Lung microvascular endothelial cell (primary cell): ENCODE data around the gene EPS8L3. TPM values are rescaled to one million over a fixed set of nuclear protein-coding genes. Genes with fewer than 3 reads are reported as not detected.

ENCODE experiments used
- DNase-seq, 2 donors: peaks; one replicate each; pipeline versions ENCODE4 v3.0.0 to v3.0.0-alpha.2; 2010; ENCODE audit warnings: low read depth in 2 of 2
- total RNA-seq: library from RNA; depleted of rRNA; stranded (reverse); fragments of >200 nt; gene quantifications from 2 replicates; pipeline ENCODE4 v1.2.1, GENCODE V29; 2014

EPS8L3 gene
- total RNA-seq, 1 donor from 2014 or later: not detected

GRCh38 chr1:109739738-109740614 lies 23.7 kb downstream of the EPS8L3 start:
- DNase-seq: peak; percentile 75

GRCh38 chr1:109733236-109733870 lies 30.4 kb downstream of the EPS8L3 start:
- DNase-seq: no peak

DNA sequence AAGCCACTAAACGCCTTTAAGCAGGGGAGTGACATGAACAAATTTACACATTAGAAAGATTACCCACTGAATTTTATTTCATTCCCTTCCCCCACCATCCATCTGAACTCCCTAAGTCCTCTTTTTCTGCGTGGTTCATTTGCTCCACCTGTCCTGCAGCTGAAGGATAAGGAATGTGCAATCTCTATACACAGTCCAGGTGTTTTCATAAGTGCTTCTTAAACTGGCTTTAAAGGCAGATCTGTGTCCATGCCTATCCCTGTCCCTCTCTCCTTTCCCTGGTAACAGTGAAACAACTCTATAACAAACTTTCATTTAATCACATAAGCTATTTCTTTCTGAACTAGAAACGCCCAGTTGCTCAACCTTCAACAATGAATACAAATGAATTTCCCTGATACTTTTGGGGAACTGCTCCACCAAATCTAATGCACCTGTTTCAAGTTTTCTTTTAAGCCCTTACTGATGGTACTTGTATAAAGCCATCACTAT lies 31.3 kb downstream of the EPS8L3 start:
- DNase-seq: no peak

GRCh38 chr1:109730666-109731065 lies 33.1 kb downstream of the EPS8L3 start:
- no peak for DNase-seq

GRCh38 chr1:109728870-109729269 lies 34.9 kb downstream of the EPS8L3 start:
- DNase-seq: no peak

DNA sequence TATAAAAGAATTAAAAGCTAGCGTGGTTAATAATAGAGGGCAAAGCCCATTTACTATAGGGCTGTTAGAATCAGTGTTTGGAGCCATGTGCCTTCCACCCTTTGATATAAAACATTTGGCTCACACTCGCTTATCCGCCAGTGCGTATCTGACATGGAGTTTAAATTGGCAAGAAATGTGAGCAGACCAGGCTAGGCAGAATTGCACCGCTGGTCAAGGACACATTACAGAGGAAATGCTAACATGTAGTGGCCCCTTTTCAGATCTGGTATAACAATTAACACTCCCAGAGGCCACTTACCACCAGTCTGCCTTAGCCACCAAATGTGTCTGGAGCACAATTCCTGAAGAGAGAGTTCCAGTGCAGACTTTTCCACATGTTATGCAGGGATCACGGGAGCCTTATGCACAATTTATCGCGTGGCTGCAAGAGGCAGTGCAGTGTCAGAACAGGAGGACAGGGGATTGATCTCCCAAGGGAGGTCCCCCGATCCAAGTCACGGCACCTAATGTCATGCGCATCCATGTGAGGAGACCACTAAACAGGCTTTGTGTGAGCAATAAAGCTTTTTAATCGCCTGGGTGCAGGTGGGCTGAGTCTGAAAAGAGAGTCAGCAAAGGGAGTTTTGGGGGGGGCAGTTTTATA lies 36.9 kb downstream of the EPS8L3 start:
- DNase-seq: no peak

- no peak for DNase-seq
Measured at GRCh38 chr1:109726007-109726406, 37.7 kb downstream of the EPS8L3 start.

DNA sequence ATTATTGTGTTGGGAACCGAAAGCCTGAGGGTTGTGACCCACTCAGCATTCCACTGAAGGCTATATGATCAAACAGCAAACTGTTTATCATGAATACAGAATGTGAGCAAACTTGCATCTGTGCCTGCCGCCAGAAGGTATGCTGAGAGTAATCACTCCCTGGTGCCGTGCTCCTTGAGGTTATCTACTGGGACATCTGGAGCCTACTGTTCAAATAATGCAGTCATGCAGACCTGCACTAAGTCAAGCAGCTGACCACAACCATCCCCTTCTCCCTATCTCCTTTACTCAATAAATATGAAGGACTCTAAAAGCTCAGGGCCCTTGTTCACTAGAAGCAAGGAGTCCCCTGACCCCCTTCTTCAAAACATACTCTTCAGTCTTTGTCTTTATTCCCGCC lies 38.2 kb downstream of the EPS8L3 start:
- DNase-seq: no peak

DNA sequence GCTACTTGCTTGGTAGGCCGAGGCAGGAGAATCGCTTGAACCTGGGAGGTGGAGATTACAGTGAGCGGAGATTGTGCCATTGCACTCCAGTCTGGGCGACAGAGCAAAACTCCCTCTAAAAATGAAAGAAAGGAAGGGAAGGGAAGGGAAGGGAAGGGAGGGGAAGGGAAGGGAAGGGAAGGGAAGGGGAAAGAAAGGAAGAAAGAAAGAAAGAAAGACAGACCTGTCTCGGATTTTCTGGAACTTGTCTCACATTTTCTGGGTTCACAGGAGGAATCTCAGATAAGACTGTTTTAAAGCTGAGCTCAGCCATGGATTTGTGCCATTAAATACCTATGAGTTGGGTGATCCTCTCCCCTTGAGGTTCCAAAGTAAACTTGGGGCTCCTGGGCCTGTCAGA lies 38.8 kb downstream of the EPS8L3 start:
- DNase-seq: no peak

- no peak for DNase-seq
Measured at GRCh38 chr1:109722908-109723691, 40.6 kb downstream of the EPS8L3 start.

GRCh38 chr1:109721971-109722370 lies 41.8 kb downstream of the EPS8L3 start:
- DNase-seq: no peak

DNA sequence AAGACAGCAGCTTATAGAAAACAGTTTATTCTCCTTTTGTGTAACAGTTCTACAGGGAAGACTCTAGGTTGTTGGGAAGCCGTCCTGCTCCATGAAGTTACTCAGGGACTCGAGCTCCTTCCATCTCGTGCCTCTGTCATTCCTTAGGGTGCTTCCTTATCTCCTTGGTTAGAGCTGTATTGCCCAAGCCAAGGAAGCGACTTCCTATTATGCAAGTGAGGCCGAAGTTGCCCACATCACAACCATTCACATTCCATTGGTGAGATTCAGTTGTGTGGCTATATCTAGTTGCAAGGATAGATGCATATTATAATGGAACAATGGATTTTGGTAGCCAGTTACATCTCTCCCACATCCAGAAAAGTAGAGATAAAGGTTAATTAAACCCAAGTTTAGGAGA lies 42.7 kb downstream of the EPS8L3 start:
- DNase-seq: no peak

- DNase-seq: peak; percentile 12 to 27
Measured at GRCh38 chr1:109719337-109719837, 44.3 kb downstream of the EPS8L3 start.

DNA sequence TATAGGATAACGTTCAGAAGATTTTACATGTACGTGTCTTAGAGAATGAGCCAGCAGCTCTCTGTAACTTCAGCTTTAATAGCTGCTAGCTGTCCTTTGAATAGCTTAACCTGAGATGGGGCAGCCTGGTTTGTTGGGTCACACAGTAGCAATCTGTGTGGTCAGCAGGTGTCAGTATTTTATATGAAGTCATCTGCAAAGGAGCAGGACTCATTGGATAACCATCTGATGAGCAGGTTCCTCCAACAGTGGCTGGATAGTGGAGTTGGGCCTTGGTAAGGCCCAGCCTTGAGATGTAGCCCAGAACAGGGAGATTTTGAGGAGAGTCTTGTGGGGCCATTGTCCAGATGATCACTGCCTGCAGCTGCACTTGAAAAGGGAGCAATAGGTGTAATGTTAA lies 45.2 kb downstream of the EPS8L3 start:
- peak; percentile 29 to 41 for DNase-seq

DNA sequence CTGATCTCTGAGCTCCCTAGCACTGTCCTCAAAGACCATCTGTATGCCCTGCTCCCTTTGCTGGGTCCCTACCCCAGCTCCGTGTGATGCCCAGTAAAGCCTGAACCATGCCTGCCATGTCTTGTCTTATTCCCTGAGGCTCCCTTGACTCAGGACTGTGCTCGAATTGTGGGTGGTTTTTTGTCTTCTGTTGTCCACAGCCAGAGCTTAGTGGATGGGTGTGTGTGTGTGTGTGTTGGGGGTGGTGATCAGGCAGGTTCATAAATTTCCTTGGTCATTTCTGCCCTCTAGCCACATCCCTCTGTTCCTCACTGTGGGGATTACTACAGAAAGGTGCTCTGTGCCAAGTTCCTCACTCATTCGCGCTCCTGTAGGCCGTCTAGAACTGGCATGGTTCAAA lies 46.0 kb downstream of the EPS8L3 start:
- no peak for DNase-seq

DNA sequence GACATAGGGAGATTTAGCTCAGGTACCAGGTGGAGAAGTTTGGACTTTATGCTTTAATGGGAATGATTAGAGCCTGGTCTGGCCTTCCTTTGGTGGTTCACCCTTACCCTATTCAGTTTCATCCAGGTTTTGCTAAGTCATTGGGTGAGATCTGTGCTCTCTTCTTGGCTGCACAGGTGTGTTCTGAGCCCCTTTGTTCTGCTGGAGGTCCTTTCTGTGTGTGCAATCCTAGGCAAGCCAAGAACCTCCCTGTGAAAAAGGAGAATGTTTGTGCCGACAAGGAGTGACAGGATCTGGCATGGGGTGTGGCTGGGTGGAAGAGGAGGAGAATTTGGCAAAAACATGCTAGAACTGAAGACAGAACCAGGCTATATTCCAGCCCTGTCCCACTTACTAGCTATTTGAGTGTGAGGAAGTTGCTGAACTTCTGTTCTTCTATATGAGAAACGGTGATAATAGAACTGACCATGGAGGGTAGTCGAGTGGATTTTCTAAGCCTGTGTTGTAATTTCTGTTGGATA lies 47.1 kb downstream of the EPS8L3 start:
- DNase-seq: no peak

GRCh38 chr1:109716121-109716520 lies 47.6 kb downstream of the EPS8L3 start:
- no peak for DNase-seq

DNA sequence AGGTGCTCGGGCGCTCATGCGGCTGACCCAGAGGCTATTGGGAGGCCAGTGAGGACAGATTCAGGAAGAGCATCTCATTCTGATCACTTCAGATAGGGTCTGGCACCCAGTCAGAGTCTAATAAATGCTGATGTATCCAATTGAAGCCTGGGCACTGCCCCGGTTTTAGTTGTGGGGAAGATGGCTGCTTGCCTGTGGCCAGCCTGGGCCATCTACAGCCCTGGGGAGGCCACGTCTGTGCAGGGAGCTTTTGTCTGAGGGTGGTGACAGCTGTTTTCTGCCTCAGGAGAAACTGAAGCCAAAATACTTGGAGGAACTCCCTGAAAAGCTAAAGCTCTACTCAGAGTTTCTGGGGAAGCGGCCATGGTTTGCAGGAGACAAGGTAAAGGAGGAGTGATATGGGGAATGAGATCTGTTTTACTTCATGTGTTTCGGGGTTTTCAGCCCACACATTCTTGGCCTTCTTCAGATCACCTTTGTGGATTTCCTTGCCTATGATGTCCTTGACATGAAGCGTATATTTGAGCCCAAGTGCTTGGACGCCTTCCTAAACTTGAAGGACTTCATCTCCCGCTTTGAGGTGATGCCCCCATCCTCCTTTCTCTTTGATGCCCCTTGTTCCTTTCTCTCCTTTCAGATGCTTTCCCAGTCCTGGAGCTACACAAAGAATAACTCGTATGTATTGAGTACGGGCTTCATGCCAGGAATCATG lies 48.9 kb downstream of the EPS8L3 start:
- DNase-seq: no peak

DNA sequence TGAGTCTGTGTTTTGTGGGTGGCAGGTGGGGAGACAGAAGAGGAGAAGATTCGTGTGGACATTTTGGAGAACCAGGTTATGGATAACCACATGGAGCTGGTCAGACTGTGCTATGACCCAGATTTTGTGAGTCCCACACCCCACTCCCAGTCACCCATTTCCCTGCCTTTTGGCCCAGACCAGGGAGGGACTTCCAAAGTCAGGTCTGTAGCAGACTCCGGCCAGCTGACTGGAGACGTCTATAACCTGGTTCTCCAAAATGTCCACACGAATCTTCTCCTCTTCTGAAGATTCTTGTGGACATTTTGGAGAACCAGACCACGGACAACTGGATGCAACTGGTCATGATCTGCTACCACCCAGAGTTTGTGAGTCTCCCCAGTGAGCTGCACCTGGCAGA lies 50.1 kb downstream of the EPS8L3 start:
- DNase-seq: no peak

GRCh38 chr1:109712321-109712864 lies 51.3 kb downstream of the EPS8L3 start:
- DNase-seq: no peak
